ENCODE data around the gene IGSF9.

The IGSF9 gene

DNA sequence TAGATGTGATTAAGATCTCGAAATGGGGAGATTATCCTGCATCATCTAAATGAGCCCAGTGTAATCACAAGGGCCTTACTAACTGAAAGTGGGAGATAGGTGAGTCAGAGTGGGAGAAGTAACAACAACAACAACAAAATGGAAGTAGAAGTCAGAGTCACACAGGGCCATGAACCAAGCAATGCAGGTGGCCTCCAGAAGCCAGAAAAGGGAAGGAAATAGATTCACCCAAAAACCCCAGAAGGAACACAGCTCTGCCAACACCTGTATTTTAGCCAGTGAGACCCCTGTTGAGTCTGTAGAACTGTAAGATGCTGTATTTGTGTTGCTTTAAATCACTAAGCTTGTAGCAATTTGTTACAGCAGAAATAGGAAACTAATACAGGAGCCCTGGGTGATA is 24.2 kb downstream of the IGSF9 start:
- no peak for TF ChIP-seq CTCF (IDR thresholded peaks at IDR 0.05; ENCODE audit: low read length)
- no peak for TF ChIP-seq EZH2 (IDR thresholded peaks at IDR 0.05; ENCODE audit: borderline replicate concordance, low read length)
- Histone ChIP-seq H3K79me2 (ENCODE audit: insufficient read depth, low read length) (no peaks in the 10 kb centered on the region), H3K27ac (ENCODE audit: low read depth, low read length, poor library complexity, severe bottlenecking) (peak overlapping the region; percentile 87), H4K20me1 (ENCODE audit: insufficient read depth, low read length) (no peaks in the 10 kb centered on the region), H2AFZ (ENCODE audit: low read length) (no peak overlapping the region), H3K9me2 (ENCODE audit: low read depth, low read length) (no peaks in the 10 kb centered on the region), H3K27me3 (ENCODE audit: insufficient read depth, low read length) (no peaks in the 10 kb centered on the region), H3K36me3 (ENCODE audit: insufficient read depth, low read length) (peaks cover 33% of the 10 kb centered on the region; the same call in 1 of the 2 replicates), H3K9ac (ENCODE audit: low read length) (peak overlapping the region; percentile 37; the same call in 1 of the 2 replicates), H3K4me2 (ENCODE audit: low read length) (peak overlapping the region; percentile 84), H3K4me1 (ENCODE audit: insufficient read depth, low read length, severe bottlenecking) (peaks cover 50% of the 10 kb centered on the region), H3K4me3 (ENCODE audit: low read depth, low read length, poor library complexity, severe bottlenecking) (peak overlapping the region; percentile 79), H3F3A (ENCODE audit: insufficient read depth, low read length) (no peaks in the 10 kb centered on the region), H3K9me3 (ENCODE audit: low read length) (no peaks in the 10 kb centered on the region)

DNA sequence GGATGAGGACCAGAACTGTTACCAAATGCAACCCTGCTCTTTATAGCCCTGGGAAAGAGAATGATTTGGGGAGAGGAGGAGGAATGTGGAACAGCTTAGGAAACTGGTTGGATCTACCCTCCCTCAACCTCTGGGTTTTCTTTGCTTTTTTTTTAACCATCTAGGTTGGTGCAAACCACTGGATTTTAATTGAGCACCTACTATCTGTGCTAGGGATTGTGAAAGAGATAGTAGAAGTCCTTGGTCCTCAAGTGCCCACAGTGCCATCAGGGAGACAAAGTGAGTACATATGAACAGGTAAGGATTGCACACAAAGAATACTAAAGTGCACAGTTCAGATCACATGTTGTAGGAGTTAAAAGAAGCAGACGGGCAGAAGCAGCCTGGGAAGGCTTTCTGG is 24.8 kb downstream of the IGSF9 start:
- no peaks in the 10 kb centered on the region for H3K9me3 ChIP-seq (ENCODE audit: low read length)
- no peaks in the 10 kb centered on the region for H3F3A ChIP-seq (ENCODE audit: insufficient read depth, low read length)
- no peak overlapping the region for H3K4me3 ChIP-seq (ENCODE audit: low read depth, low read length, poor library complexity, severe bottlenecking)
- peaks cover 33% of the 10 kb centered on the region; the same call in 1 of the 2 replicates for H3K36me3 ChIP-seq (ENCODE audit: insufficient read depth, low read length)
- H3K27ac ChIP-seq (ENCODE audit: low read depth, low read length, poor library complexity, severe bottlenecking): peak overlapping the region; percentile 87
- H4K20me1 ChIP-seq (ENCODE audit: insufficient read depth, low read length): no peaks in the 10 kb centered on the region
- no peak overlapping the region for H3K9ac ChIP-seq (ENCODE audit: low read length)
- TF ChIP-seq EZH2 (IDR thresholded peaks at IDR 0.05; ENCODE audit: borderline replicate concordance, low read length): no peak
- peaks cover 46% of the 10 kb centered on the region for H3K4me1 ChIP-seq (ENCODE audit: insufficient read depth, low read length, severe bottlenecking)
- H3K9me2 ChIP-seq (ENCODE audit: low read depth, low read length): no peaks in the 10 kb centered on the region
- no peak overlapping the region for H2AFZ ChIP-seq (ENCODE audit: low read length)
- no peak overlapping the region for H3K4me2 ChIP-seq (ENCODE audit: low read length)
- no peaks in the 10 kb centered on the region for H3K79me2 ChIP-seq (ENCODE audit: insufficient read depth, low read length)
- H3K27me3 ChIP-seq (ENCODE audit: insufficient read depth, low read length): no peaks in the 10 kb centered on the region

- no peaks in the 10 kb centered on the region for H4K20me1 ChIP-seq (ENCODE audit: insufficient read depth, low read length)
- H3K79me2 ChIP-seq (ENCODE audit: insufficient read depth, low read length): no peaks in the 10 kb centered on the region
- no peaks in the 10 kb centered on the region for H3K9me3 ChIP-seq (ENCODE audit: low read length)
- H3K9ac ChIP-seq (ENCODE audit: low read length): no peak overlapping the region
- H2AFZ ChIP-seq (ENCODE audit: low read length): no peak overlapping the region
- no peak overlapping the region for H3K4me3 ChIP-seq (ENCODE audit: low read depth, low read length, poor library complexity, severe bottlenecking)
- no peak for TF ChIP-seq EZH2 (IDR thresholded peaks at IDR 0.05; ENCODE audit: borderline replicate concordance, low read length)
- TF ChIP-seq CTCF (IDR thresholded peaks at IDR 0.05; ENCODE audit: low read length): no peak
- peaks cover 43% of the 10 kb centered on the region for H3K4me1 ChIP-seq (ENCODE audit: insufficient read depth, low read length, severe bottlenecking)
- no peak overlapping the region for H3K27ac ChIP-seq (ENCODE audit: low read depth, low read length, poor library complexity, severe bottlenecking)
- H3F3A ChIP-seq (ENCODE audit: insufficient read depth, low read length): no peaks in the 10 kb centered on the region
- no peak overlapping the region for H3K4me2 ChIP-seq (ENCODE audit: low read length)
- no peaks in the 10 kb centered on the region for H3K9me2 ChIP-seq (ENCODE audit: low read depth, low read length)
- H3K36me3 ChIP-seq (ENCODE audit: insufficient read depth, low read length): peaks cover 33% of the 10 kb centered on the region; the same call in 1 of the 2 replicates
- H3K27me3 ChIP-seq (ENCODE audit: insufficient read depth, low read length): no peaks in the 10 kb centered on the region
Measured at GRCh38 chr1:159920202-159920601, 25.2 kb downstream of the IGSF9 start.

- Histone ChIP-seq H3K9me2 (ENCODE audit: low read depth, low read length) (no peaks in the 10 kb centered on the region), H4K20me1 (ENCODE audit: insufficient read depth, low read length) (no peaks in the 10 kb centered on the region), H3K4me2 (ENCODE audit: low read length) (no peak overlapping the region), H3K4me3 (ENCODE audit: low read depth, low read length, poor library complexity, severe bottlenecking) (no peak overlapping the region), H3K9me3 (ENCODE audit: low read length) (no peaks in the 10 kb centered on the region), H3K36me3 (ENCODE audit: insufficient read depth, low read length) (peaks cover 33% of the 10 kb centered on the region; the same call in 1 of the 2 replicates), H3K9ac (ENCODE audit: low read length) (no peak overlapping the region), H3K27ac (ENCODE audit: low read depth, low read length, poor library complexity, severe bottlenecking) (no peak overlapping the region), H3K4me1 (ENCODE audit: insufficient read depth, low read length, severe bottlenecking) (peaks cover 35% of the 10 kb centered on the region), H2AFZ (ENCODE audit: low read length) (no peak overlapping the region), H3K27me3 (ENCODE audit: insufficient read depth, low read length) (no peaks in the 10 kb centered on the region), H3K79me2 (ENCODE audit: insufficient read depth, low read length) (no peaks in the 10 kb centered on the region), H3F3A (ENCODE audit: insufficient read depth, low read length) (no peaks in the 10 kb centered on the region)
- no peak for TF ChIP-seq EZH2 (IDR thresholded peaks at IDR 0.05; ENCODE audit: borderline replicate concordance, low read length)
- no peak for TF ChIP-seq CTCF (IDR thresholded peaks at IDR 0.05; ENCODE audit: low read length)
Measured at GRCh38 chr1:159919236-159919865, 26.1 kb downstream of the IGSF9 start.
